HepG2 (cell line): ENCODE data around the gene CTNNA3. TPM values are rescaled to one million over a fixed set of nuclear protein-coding genes. Genes with fewer than 3 reads are reported as not detected.

ENCODE experiments used
- ATAC-seq: fragments of 200-7000 bp; cut with Tn5 transposase; 3 replicates; pipeline ENCODE4 v1.9.1; 2020; ENCODE audit warnings: mild to moderate bottlenecking, moderate library complexity
- BruUV-seq: library from RNA; stranded (reverse); fragments of 400-500 nt; replicated peaks from 2 replicates; lab custom pipeline; 2021; lab: Mats Ljungman, UMichigan
- CTCF ChIA-PET: fragments of 300-600 bp; formaldehyde crosslinking; extraction: SDS; loops from one replicate; lab custom pipeline; 2021; ENCODE audit warnings: low total read pairs, inconsistent platforms, low intra/inter-chr PET ratio; lab: Yijun Ruan, JAX
- POLR2A ChIA-PET: fragments of 350-600 bp; sonication (Branson Sonifier 250); formaldehyde crosslinking; loops from one replicate; lab custom pipeline; 2020; ENCODE audit warnings: antibody characterized with exemption, inconsistent platforms; lab: Yijun Ruan, JAX
- DNase-seq: peaks from one replicate; pipeline ENCODE4 v3.0.0-alpha.2; 2015; ENCODE audit warnings: low spot score
- FAIRE-seq: peaks from 3 replicates; lab custom pipeline; 2011; peaks lifted over from hg19 to GRCh38; lab: Jason Lieb, UNC
- H2AFZ ChIP-seq: one replicate; pipeline ENCODE4 v1.6.1; 2011; ENCODE audit warnings: low read length, inconsistent platforms
- H3K27ac ChIP-seq: fragments of 300-600 bp; 3 replicates; pipeline ENCODE4 v1.8.0; 2011; ENCODE audit warnings: mixed run types, mild to moderate bottlenecking, mixed read lengths, low read length, inconsistent platforms; ENCODE audit not compliant: insufficient read depth; ENCODE audit errors: extremely low read length
- H3K27me3 ChIP-seq, 2 experiments: fragments of 200-600 bp in 1 of 2; 2 replicates in 1 of 2; 3 replicates in 1 of 2; pipeline versions ENCODE4 v1.6.0 to v1.8.0; 2011; ENCODE audit warnings: low read length in 2 of 2, mild to moderate bottlenecking in 2 of 2, moderate library complexity in 2 of 2, inconsistent platforms in 1 of 2; ENCODE audit not compliant: insufficient read depth in 2 of 2, control insufficient read depth in 1 of 2
- H3K36me3 ChIP-seq, 2 experiments: fragments of 200-600 bp in 1 of 2; replicated peaks in 1 of 2; 2 replicates in 1 of 2; 3 replicates in 1 of 2; pipeline versions ENCODE4 v1.5.1 to v1.8.0; 2011; ENCODE audit warnings: low read length in 2 of 2, inconsistent platforms in 1 of 2; ENCODE audit not compliant: insufficient read depth in 2 of 2, control insufficient read depth in 1 of 2
- H3K4me1 ChIP-seq: 2 replicates; pipeline ENCODE4 v1.5.1; 2012; ENCODE audit warnings: low read length, inconsistent platforms; ENCODE audit not compliant: insufficient read depth
- H3K4me2 ChIP-seq: 2 replicates; pipeline ENCODE4 v1.6.0; 2011; ENCODE audit warnings: low read depth, low read length, inconsistent platforms
- H3K4me3 ChIP-seq, 3 experiments: fragments of 200-600 bp in 1 of 3; sonication (generic), shearing (Covaris generic) in 1 of 3; replicated peaks in 1 of 3; 2 replicates each; pipeline ENCODE4 v1.5.1; 2011 to 2016; ENCODE audit warnings: low read length in 3 of 3, inconsistent platforms in 2 of 3, low read depth in 2 of 3, mild to moderate bottlenecking in 2 of 3, control low read depth in 1 of 3, mixed read lengths in 1 of 3; ENCODE audit not compliant: insufficient read depth in 1 of 3
- H3K79me2 ChIP-seq: one replicate; pipeline ENCODE4 v1.6.1; 2011; ENCODE audit warnings: low read length, inconsistent platforms; ENCODE audit not compliant: insufficient read depth
- H3K9ac ChIP-seq: 2 replicates; pipeline ENCODE4 v1.6.0; 2011; ENCODE audit warnings: mild to moderate bottlenecking, low read depth, low read length, inconsistent platforms; ENCODE audit not compliant: insufficient read depth
- H3K9me3 ChIP-seq: 2 replicates; pipeline ENCODE4 v1.5.1; 2012; ENCODE audit warnings: mild to moderate bottlenecking, low read length
- H4K20me1 ChIP-seq: 2 replicates; pipeline ENCODE4 v1.6.0; 2011; ENCODE audit warnings: inconsistent platforms, mild to moderate bottlenecking, low read length, moderate library complexity; ENCODE audit not compliant: insufficient read depth
- CC2D1A ChIP-seq: sonication (generic); formaldehyde crosslinking; IDR thresholded peaks from 2 replicates; pipeline ENCODE4 v1.8.1; 2023; ENCODE audit warnings: mild to moderate bottlenecking, missing genetic modification reagents
- RAD21 ChIP-seq: fragments of 450-650 bp; formaldehyde crosslinking; IDR thresholded peaks from 2 replicates; pipeline ENCODE4 v1.5.0; 2020; ENCODE audit warnings: mild to moderate bottlenecking
- SMC3 ChIP-seq: IDR thresholded peaks from 2 replicates; pipeline ENCODE4 v1.6.1; 2011; ENCODE audit warnings: low read length, improper control_type of control experiment
- STAG1 ChIP-seq: sonication (generic); formaldehyde crosslinking; IDR thresholded peaks from 2 replicates; pipeline ENCODE4 v1.4.0; 2020; ENCODE audit warnings: missing genetic modification reagents
- U2AF1 ChIP-seq: fragments of 200-400 bp; formaldehyde crosslinking; optimal IDR thresholded peaks from 2 replicates; pipeline ENCODE3; 2017; ENCODE audit warnings: mild to moderate bottlenecking, low read depth, low read length
- ZFP41 ChIP-seq: sonication (generic); formaldehyde crosslinking; IDR thresholded peaks from 2 replicates; pipeline ENCODE4 v1.4.0; 2020; ENCODE audit warnings: mild to moderate bottlenecking, missing genetic modification reagents, borderline replicate concordance
- WGBS: methylation state at CpG from one replicate; pipeline ENCODE4 v1.1.6; 2017; ENCODE audit warnings: low lambda C conversion rate; 5-methylcytosine and 5-hydroxymethylcytosine counted together
- in situ Hi-C: cut with HindIII; loops from 2 replicates; pipeline ENCODE4 v1.10.0; 2017; ENCODE audit warnings: low pct_unique_long_range_greater_than_20kb; ENCODE audit not compliant: extremely low pct_ligation_motif_present
- intact Hi-C: fragments of 100-400 bp; cut with micrococcal nuclease; formaldehyde crosslinking; loops from one replicate; pipeline ENCODE4 v1.10.0; 2022; ENCODE audit not compliant: unreplicated experiment
- polyA plus RNA-seq, 8 experiments: library from polyadenylated mRNA; depleted of rRNA in 3 of 8; stranded (reverse) in 7 of 8; unstranded in 1 of 8; fragments of >200 nt; fragmentation: Illumina TruSeq in 4 of 8; extraction: Trizol in 4 of 8; gene quantifications; 2 replicates each; pipeline versions ENCODE4 v1.2.1 to v1.2.3, GENCODE V29; 2011 to 2016; ENCODE audit warnings: low read depth in 4 of 8, missing spikeins in 1 of 8, mixed read lengths in 1 of 8; ENCODE audit not compliant: insufficient read depth in 1 of 8
- total RNA-seq, 5 experiments: library from RNA; depleted of rRNA; stranded (reverse); fragments of >200 nt; fragmentation: Illumina TruSeq; extraction: Trizol; gene quantifications; 2 replicates each; pipeline ENCODE4 v1.2.3, GENCODE V29; 2016; ENCODE audit warnings: low read depth in 1 of 5
- TF ChIP-seq, protein P1 (sequence below): sonication (generic); formaldehyde crosslinking; IDR thresholded peaks from 2 replicates; pipeline ENCODE4 v1.5.0; 2020; ENCODE audit warnings: mild to moderate bottlenecking, missing genetic modification reagents, borderline replicate concordance
- TF ChIP-seq, protein P2 (sequence below): IDR thresholded peaks from 2 replicates; pipeline ENCODE4 v1.6.1; 2012; ENCODE audit warnings: low read depth, low read length, improper control_type of control experiment
- TF ChIP-seq, protein P3 (sequence below): sonication (generic); formaldehyde crosslinking; IDR thresholded peaks from 2 replicates; pipeline ENCODE4 v1.4.0; 2020; ENCODE audit warnings: low read depth, mild to moderate bottlenecking, missing genetic modification reagents
- TF ChIP-seq, protein P4 (sequence below): sonication (generic); formaldehyde crosslinking; conservative IDR thresholded peaks from 2 replicates; pipeline ENCODE4 v1.5.0; 2020; ENCODE audit warnings: missing genetic modification reagents
- TF ChIP-seq, protein P5 (sequence below): fragments of 450-650 bp; IDR thresholded peaks from 2 replicates; pipeline ENCODE4 v1.6.1; 2017; ENCODE audit warnings: mild to moderate bottlenecking

The CTNNA3 gene
- total and polyA plus RNA-seq, 2 of the 13 experiments (the other 11 are each of a cell fraction or from before 2014, with no cell fraction given) = not detected

DNA sequence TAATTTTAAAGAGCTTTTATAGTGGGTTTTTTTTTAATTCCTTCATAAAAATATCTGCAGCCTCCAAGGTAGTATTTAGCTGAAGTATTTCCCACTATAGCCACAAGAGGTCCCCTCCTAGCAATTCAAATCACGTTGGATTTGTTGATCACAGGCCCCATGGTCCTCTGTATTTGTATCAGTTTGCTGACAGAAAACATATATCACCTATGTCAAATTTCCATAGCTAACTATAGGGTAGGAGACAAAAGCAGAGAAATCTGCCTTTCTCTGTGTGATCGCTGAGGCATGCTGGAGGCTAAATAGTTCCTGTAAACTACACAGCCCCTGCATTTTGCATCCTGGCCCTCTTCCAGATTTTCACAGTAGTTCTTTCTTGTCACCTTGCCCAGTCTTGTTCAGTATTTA lies 1.7 kb upstream of the CTNNA3 start:
- intact Hi-C loops (loop anchor here (1.0 to 5.0 kb wide), 2 partner anchors 65 to 83 kb away; no protein-coding TSS in a partner anchor), in situ Hi-C loops (loop anchor here (5.0 kb wide), 1 partner anchor 85 kb away; no protein-coding TSS in a partner anchor)
- FAIRE-seq (no peak), DNase-seq (peak; percentile 37), ATAC-seq (peak; percentile 73)
- no peaks in the 10 kb centered on the region for H4K20me1 ChIP-seq
- ChIA-PET POLR2A (no interaction called here), CTCF (interaction anchor here (1.1 to 3.3 kb wide), 2 partner anchors 82 to 85 kb away, joined by 3 to 58 read pairs; no protein-coding TSS in a partner anchor)
- H3K79me2 ChIP-seq = no peaks in the 10 kb centered on the region
- H3K27me3 ChIP-seq = peaks cover 0 to 5% of the 10 kb centered on the region in 2 experiments; a peak in 3 of 5 replicates
- H3K4me3 ChIP-seq = no peak overlapping the region
- no peaks in the 10 kb centered on the region for H3K4me1 ChIP-seq
- no peaks in the 10 kb centered on the region for H3K36me3 ChIP-seq
- 2% methylated on average over 2 of the region's 2 CpGs for WGBS
- H3K9ac ChIP-seq = no peak overlapping the region
- BruUV-seq = no TSS peak
- no peak overlapping the region for H3K4me2 ChIP-seq
- no peak overlapping the region for H3K27ac ChIP-seq
- no peaks in the 10 kb centered on the region for H3K9me3 ChIP-seq
- no peak overlapping the region for H2AFZ ChIP-seq
- TF ChIP-seq, protein P1, sequence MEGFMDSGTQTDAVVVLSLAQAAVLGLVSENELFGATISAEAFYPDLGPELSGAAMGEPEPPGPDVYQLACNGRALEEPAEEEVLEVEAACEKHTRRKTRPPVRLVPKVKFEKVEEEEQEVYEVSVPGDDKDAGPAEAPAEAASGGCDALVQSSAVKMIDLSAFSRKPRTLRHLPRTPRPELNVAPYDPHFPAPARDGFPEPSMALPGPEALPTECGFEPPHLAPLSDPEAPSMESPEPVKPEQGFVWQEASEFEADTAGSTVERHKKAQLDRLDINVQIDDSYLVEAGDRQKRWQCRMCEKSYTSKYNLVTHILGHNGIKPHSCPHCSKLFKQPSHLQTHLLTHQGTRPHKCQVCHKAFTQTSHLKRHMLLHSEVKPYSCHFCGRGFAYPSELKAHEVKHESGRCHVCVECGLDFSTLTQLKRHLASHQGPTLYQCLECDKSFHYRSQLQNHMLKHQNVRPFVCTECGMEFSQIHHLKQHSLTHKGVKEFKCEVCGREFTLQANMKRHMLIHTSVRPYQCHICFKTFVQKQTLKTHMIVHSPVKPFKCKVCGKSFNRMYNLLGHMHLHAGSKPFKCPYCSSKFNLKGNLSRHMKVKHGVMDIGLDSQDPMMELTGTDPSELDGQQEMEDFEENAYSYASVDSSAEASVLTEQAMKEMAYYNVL = no peak
- TF ChIP-seq, protein P2, sequence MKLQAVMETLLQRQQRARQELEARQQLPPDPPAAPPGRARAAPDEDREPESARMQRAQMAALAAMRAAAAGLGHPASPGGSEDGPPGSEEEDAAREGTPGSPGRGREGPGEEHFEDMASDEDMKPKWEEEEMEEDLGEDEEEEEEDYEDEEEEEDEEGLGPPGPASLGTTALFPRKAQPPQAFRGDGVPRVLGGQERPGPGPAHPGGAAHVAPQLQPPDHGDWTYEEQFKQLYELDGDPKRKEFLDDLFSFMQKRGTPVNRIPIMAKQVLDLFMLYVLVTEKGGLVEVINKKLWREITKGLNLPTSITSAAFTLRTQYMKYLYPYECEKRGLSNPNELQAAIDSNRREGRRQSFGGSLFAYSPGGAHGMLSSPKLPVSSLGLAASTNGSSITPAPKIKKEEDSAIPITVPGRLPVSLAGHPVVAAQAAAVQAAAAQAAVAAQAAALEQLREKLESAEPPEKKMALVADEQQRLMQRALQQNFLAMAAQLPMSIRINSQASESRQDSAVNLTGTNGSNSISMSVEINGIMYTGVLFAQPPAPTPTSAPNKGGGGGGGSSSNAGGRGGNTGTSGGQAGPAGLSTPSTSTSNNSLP = peak; percentile 24; the same call in 1 of the 2 replicates
- TF ChIP-seq CC2D1A (CRISPR knock-in tag) = no peak
- TF ChIP-seq RAD21 (CRISPR knock-in tag) = peak; percentile 24; the same call in 1 of the 2 replicates
- peak; percentile 66; the same call in 1 of the 2 replicates for TF ChIP-seq SMC3
- TF ChIP-seq, protein P3, sequence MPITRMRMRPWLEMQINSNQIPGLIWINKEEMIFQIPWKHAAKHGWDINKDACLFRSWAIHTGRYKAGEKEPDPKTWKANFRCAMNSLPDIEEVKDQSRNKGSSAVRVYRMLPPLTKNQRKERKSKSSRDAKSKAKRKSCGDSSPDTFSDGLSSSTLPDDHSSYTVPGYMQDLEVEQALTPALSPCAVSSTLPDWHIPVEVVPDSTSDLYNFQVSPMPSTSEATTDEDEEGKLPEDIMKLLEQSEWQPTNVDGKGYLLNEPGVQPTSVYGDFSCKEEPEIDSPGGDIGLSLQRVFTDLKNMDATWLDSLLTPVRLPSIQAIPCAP = no peak
- peak; percentile 42 for TF ChIP-seq STAG1 (CRISPR knock-in tag)
- TF ChIP-seq ZFP41 (CRISPR knock-in tag) = no peak
- TF ChIP-seq, protein P4, sequence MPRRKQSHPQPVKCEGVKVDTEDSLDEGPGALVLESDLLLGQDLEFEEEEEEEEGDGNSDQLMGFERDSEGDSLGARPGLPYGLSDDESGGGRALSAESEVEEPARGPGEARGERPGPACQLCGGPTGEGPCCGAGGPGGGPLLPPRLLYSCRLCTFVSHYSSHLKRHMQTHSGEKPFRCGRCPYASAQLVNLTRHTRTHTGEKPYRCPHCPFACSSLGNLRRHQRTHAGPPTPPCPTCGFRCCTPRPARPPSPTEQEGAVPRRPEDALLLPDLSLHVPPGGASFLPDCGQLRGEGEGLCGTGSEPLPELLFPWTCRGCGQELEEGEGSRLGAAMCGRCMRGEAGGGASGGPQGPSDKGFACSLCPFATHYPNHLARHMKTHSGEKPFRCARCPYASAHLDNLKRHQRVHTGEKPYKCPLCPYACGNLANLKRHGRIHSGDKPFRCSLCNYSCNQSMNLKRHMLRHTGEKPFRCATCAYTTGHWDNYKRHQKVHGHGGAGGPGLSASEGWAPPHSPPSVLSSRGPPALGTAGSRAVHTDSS (CRISPR knock-in tag) = no peak
- TF ChIP-seq, protein P5, sequence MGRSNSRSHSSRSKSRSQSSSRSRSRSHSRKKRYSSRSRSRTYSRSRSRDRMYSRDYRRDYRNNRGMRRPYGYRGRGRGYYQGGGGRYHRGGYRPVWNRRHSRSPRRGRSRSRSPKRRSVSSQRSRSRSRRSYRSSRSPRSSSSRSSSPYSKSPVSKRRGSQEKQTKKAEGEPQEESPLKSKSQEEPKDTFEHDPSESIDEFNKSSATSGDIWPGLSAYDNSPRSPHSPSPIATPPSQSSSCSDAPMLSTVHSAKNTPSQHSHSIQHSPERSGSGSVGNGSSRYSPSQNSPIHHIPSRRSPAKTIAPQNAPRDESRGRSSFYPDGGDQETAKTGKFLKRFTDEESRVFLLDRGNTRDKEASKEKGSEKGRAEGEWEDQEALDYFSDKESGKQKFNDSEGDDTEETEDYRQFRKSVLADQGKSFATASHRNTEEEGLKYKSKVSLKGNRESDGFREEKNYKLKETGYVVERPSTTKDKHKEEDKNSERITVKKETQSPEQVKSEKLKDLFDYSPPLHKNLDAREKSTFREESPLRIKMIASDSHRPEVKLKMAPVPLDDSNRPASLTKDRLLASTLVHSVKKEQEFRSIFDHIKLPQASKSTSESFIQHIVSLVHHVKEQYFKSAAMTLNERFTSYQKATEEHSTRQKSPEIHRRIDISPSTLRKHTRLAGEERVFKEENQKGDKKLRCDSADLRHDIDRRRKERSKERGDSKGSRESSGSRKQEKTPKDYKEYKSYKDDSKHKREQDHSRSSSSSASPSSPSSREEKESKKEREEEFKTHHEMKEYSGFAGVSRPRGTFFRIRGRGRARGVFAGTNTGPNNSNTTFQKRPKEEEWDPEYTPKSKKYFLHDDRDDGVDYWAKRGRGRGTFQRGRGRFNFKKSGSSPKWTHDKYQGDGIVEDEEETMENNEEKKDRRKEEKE = no peak
- no peak for TF ChIP-seq U2AF1
